SK-N-SH (cell line): ENCODE data around the gene GANAB.

ENCODE experiments used
- CTCF ChIP-seq: fragments of 200-600 bp; sonication (generic); IDR thresholded peaks from 2 replicates; pipeline ENCODE4 v1.6.1; 2017; ENCODE audit warnings: antibody characterized with exemption, mild to moderate bottlenecking, moderate library complexity
- ELF1 ChIP-seq: IDR thresholded peaks from 2 replicates; pipeline ENCODE4 v1.4.0; 2012
- EP300 ChIP-seq, 2 experiments: IDR thresholded peaks; 2 replicates each; pipeline versions ENCODE4 v1.4.0 to v1.6.1; 2012; ENCODE audit warnings: borderline replicate concordance in 1 of 2, low read depth in 1 of 2, low read length in 1 of 2
- FOSL2 ChIP-seq: IDR thresholded peaks from 2 replicates; pipeline ENCODE4 v1.4.0; 2012; ENCODE audit warnings: low read depth, mild to moderate bottlenecking, moderate library complexity, borderline replicate concordance
- PBX3 ChIP-seq: IDR thresholded peaks from 2 replicates; pipeline ENCODE4; 2012
- SIN3A ChIP-seq: IDR thresholded peaks from 2 replicates; pipeline ENCODE4 v1.6.1; 2012; ENCODE audit warnings: low read depth, mild to moderate bottlenecking, low read length, moderate library complexity, borderline replicate concordance
- TCF12 ChIP-seq: IDR thresholded peaks from 2 replicates; pipeline ENCODE4 v1.4.0; 2012

- TF ChIP-seq CTCF (no peak), ELF1 (0 out of 2 replicates have a peak, but pooled peaks have one; percentile 8), PBX3 (no peak), EP300 (IDR thresholded peaks at IDR 0.05; ENCODE audit: borderline replicate concordance in 1 of 2, low read depth in 1 of 2, low read length in 1 of 2) (no peak), SIN3A (no peak), TCF12 (no peak), FOSL2 (no peak)
Observed at GRCh38 chr11:62601122-62601371, 45.4 kb downstream of the GANAB start.
